Mammary epithelial cell (primary cell): ENCODE results near the gene MPV17.
A peak's percentile ranks its signal among the peaks of the same experiment; 100 is the strongest.

Source experiments
- EZH2 ChIP-seq: IDR thresholded peaks from 2 replicates; pipeline ENCODE4 v1.6.1; 2012; ENCODE audit warnings: low read length, inconsistent platforms, borderline replicate concordance
- TF ChIP-seq, protein P1 (sequence below), 2 donors: IDR thresholded peaks in 1 of 2; conservative IDR thresholded peaks in 1 of 2; 2 replicates each; pipeline ENCODE4 v1.5.1; 2011 to 2012; ENCODE audit warnings: inconsistent platforms in 2 of 2, low read length in 2 of 2, mild to moderate bottlenecking in 2 of 2, control low read depth in 1 of 2, low read depth in 1 of 2; ENCODE audit not compliant: insufficient read depth in 1 of 2; ENCODE audit errors: extremely low read depth in 1 of 2

- no peak for TF ChIP-seq EZH2
- TF ChIP-seq, protein P1, sequence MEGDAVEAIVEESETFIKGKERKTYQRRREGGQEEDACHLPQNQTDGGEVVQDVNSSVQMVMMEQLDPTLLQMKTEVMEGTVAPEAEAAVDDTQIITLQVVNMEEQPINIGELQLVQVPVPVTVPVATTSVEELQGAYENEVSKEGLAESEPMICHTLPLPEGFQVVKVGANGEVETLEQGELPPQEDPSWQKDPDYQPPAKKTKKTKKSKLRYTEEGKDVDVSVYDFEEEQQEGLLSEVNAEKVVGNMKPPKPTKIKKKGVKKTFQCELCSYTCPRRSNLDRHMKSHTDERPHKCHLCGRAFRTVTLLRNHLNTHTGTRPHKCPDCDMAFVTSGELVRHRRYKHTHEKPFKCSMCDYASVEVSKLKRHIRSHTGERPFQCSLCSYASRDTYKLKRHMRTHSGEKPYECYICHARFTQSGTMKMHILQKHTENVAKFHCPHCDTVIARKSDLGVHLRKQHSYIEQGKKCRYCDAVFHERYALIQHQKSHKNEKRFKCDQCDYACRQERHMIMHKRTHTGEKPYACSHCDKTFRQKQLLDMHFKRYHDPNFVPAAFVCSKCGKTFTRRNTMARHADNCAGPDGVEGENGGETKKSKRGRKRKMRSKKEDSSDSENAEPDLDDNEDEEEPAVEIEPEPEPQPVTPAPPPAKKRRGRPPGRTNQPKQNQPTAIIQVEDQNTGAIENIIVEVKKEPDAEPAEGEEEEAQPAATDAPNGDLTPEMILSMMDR (conservative IDR thresholded peaks at IDR 0.05 in 1 of 2, IDR thresholded peaks at IDR 0.05 in 1 of 2; ENCODE audit: extremely low read depth in 1 of 2, insufficient read depth in 1 of 2, low read depth in 1 of 2, low read length in 2 of 2): peak; percentile 55 to 97
Measured at GRCh38 chr2:27370026-27370815, 47.3 kb upstream of the MPV17 start, which contains the start of the genes EIF2B4 and SNX17.
